ENCODE measurements around the gene SENP6.
"Not testable (repeated sequence)": the region's sequence is repeated elsewhere in the genome, so short reads cannot be mapped to it uniquely, and the experiment has no call there.

The SENP6 gene

DNA sequence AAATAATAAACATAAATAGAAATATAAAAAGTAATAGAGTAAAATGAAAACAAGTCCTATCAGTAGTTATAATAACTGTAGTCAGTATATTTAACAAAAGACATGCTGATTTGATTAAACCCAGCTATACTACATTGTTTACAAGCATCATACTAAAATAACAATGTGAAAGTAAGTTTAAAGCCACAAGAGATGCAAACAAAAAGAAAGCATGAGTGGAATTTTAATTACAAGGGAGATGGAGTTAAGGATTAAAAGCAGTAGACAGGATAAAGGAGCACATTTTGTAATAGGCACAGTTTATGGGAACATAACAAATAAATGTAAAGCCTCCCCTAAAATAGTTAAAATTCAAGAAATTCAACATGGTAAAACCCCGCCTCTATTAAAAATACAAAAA lies 41.5 kb downstream of the SENP6 start:
- no peak for TF ChIP-seq CTCF (IDR thresholded peaks at IDR 0.05)
- Histone ChIP-seq H3K27ac (no peak overlapping the region), H3K4me1 (ENCODE audit: control insufficient read depth in 1 of 2, insufficient read depth in 1 of 2, low read depth in 1 of 2, low read length in 1 of 2) (no peaks in the 10 kb centered on the region), H3K4me3 (ENCODE audit: low read depth in 1 of 2, low read length in 1 of 2) (no peak overlapping the region), H3K36me3 (peaks cover 50% of the 10 kb centered on the region), H3K9me3 (no peaks in the 10 kb centered on the region), H3K27me3 (no peaks in the 10 kb centered on the region)

DNA sequence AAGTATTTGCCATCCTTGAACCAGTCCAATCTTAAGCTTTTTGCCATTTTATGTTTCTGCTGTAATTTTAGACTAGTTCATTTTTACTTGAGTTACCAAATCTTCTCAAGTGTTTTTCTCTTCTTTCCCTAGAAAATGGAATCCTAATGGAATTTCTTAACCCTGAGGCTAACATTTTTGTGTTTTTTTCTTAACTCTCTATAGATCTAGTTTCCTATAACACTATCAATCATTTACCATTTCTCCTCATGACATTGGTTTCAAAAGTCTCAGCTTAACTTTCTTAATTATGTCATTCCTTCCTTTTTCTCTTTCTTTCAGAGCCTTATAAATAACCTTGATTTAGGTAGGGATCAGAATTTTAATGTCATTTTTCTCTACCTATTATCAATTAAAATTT lies 54.8 kb downstream of the SENP6 start:
- no peaks in the 10 kb centered on the region for H3K27me3 ChIP-seq
- peaks cover 0 to 6% of the 10 kb centered on the region in 2 experiments for H3K4me1 ChIP-seq (ENCODE audit: control insufficient read depth in 1 of 2, insufficient read depth in 1 of 2, low read depth in 1 of 2, low read length in 1 of 2)
- H3K36me3 ChIP-seq = peaks cover 61% of the 10 kb centered on the region
- H3K27ac ChIP-seq = no peak overlapping the region
- no peak overlapping the region for H3K4me3 ChIP-seq (ENCODE audit: low read depth in 1 of 2, low read length in 1 of 2)
- H3K9me3 ChIP-seq = no peaks in the 10 kb centered on the region
- no peak for TF ChIP-seq CTCF (IDR thresholded peaks at IDR 0.05)

- peaks cover 0 to 6% of the 10 kb centered on the region in 2 experiments for H3K4me1 ChIP-seq (ENCODE audit: control insufficient read depth in 1 of 2, insufficient read depth in 1 of 2, low read depth in 1 of 2, low read length in 1 of 2)
- H3K4me3 ChIP-seq (ENCODE audit: low read depth in 1 of 2, low read length in 1 of 2) = no peak overlapping the region
- no peaks in the 10 kb centered on the region for H3K9me3 ChIP-seq
- peaks cover 63% of the 10 kb centered on the region for H3K36me3 ChIP-seq
- no peak for TF ChIP-seq CTCF (IDR thresholded peaks at IDR 0.05)
- no peaks in the 10 kb centered on the region for H3K27me3 ChIP-seq
- H3K27ac ChIP-seq = peak overlapping the region; percentile 3
Observed at GRCh38 chr6:75657327-75657726, 55.6 kb downstream of the SENP6 start.

GRCh38 chr6:75666592-75666991 lies 64.9 kb downstream of the SENP6 start:
- no peaks in the 10 kb centered on the region for H3K9me3 ChIP-seq
- H3K27ac ChIP-seq = no peak overlapping the region
- peaks cover 87% of the 10 kb centered on the region for H3K36me3 ChIP-seq
- no peak overlapping the region for H3K4me3 ChIP-seq (ENCODE audit: low read depth in 1 of 2, low read length in 1 of 2)
- H3K4me1 ChIP-seq (ENCODE audit: control insufficient read depth in 1 of 2, insufficient read depth in 1 of 2, low read depth in 1 of 2, low read length in 1 of 2) = no peaks in the 10 kb centered on the region
- TF ChIP-seq CTCF (IDR thresholded peaks at IDR 0.05) = no peak
- H3K27me3 ChIP-seq = no peaks in the 10 kb centered on the region

GRCh38 chr6:75673884-75674283 lies 72.2 kb downstream of the SENP6 start:
- H3K4me3 ChIP-seq (ENCODE audit: low read depth in 1 of 2, low read length in 1 of 2) = no peak overlapping the region
- H3K27me3 ChIP-seq = no peaks in the 10 kb centered on the region
- TF ChIP-seq CTCF (IDR thresholded peaks at IDR 0.05) = no peak
- H3K36me3 ChIP-seq = peaks cover 78% of the 10 kb centered on the region
- no peaks in the 10 kb centered on the region for H3K4me1 ChIP-seq (ENCODE audit: control insufficient read depth in 1 of 2, insufficient read depth in 1 of 2, low read depth in 1 of 2, low read length in 1 of 2)
- H3K27ac ChIP-seq = no peak overlapping the region
- no peaks in the 10 kb centered on the region for H3K9me3 ChIP-seq

DNA sequence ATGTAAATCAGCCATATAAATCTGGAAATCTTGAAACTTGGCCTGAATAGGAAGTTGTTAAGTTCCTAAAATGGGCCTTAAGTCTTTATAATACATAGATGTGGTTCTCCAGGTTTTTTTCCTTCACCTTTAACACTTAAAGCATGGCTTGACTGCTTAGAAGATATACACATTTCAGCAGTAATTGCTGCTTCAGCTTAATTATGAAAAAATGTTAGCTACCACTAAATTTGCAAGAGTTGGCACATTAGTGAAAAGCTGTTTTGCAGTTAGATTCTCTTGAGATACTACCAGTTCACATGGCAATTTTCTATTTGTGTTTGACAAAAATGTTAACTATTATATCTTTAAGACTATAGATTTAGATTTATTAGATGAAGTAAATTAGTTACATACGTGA lies 74.7 kb downstream of the SENP6 start:
- H3K36me3 ChIP-seq = peaks cover 80% of the 10 kb centered on the region
- H3K9me3 ChIP-seq = no peaks in the 10 kb centered on the region

GRCh38 chr6:75682548-75682947 lies 80.9 kb downstream of the SENP6 start:
- H3K36me3 ChIP-seq = peaks cover 51% of the 10 kb centered on the region
- not testable (repeated sequence) for H3K4me1 ChIP-seq (ENCODE audit: control insufficient read depth in 1 of 2, insufficient read depth in 1 of 2, low read depth in 1 of 2, low read length in 1 of 2)

More for the DNA sequence above, 74.7 kb downstream of the SENP6 start:
- Histone ChIP-seq H3K27ac (peak overlapping the region; percentile 4), H3K4me1 (ENCODE audit: control insufficient read depth in 1 of 2, insufficient read depth in 1 of 2, low read depth in 1 of 2, low read length in 1 of 2) (no peaks in the 10 kb centered on the region), H3K4me3 (ENCODE audit: low read depth in 1 of 2, low read length in 1 of 2) (no peak overlapping the region), H3K27me3 (no peaks in the 10 kb centered on the region)
- no peak for TF ChIP-seq CTCF (IDR thresholded peaks at IDR 0.05)

DNA sequence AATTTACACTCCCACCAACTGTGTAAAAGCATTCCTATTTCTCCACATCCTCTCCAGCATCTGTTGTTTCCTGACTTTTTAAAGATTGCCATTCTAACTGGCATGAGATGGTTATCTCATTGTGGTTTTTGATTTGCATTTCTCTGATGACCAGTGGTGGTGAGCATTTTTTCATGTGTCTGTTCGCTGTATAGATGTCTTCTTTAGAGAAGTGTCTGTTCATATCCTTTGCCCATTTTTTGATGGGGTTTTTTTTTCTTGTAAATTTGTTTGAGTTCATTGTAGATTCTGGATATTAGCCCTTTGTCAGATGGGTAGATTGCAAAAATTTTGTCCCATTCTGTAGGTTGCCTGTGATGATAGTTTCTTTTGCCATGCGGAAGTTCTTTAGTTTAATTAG lies 81.3 kb downstream of the SENP6 start:
- H3K4me1 ChIP-seq (ENCODE audit: control insufficient read depth in 1 of 2, insufficient read depth in 1 of 2, low read depth in 1 of 2, low read length in 1 of 2); H3K4me3 ChIP-seq (ENCODE audit: low read depth in 1 of 2, low read length in 1 of 2); H3K27me3 ChIP-seq; H3K27ac ChIP-seq; H3K9me3 ChIP-seq: not testable (repeated sequence)
- H3K36me3 ChIP-seq = peaks cover 51% of the 10 kb centered on the region

More at GRCh38 chr6:75682548-75682947, 80.9 kb downstream of the SENP6 start:
- H3K9me3 ChIP-seq; H3K4me3 ChIP-seq (ENCODE audit: low read depth in 1 of 2, low read length in 1 of 2); H3K27ac ChIP-seq; H3K27me3 ChIP-seq: not testable (repeated sequence)

Measured in neutrophil (primary cell).